ENCODE data around the gene MYRIP.
"Not testable (repeated sequence)": the region's sequence is repeated elsewhere in the genome, so short reads cannot be mapped to it uniquely, and the experiment has no call there.

Gene MYRIP

DNA sequence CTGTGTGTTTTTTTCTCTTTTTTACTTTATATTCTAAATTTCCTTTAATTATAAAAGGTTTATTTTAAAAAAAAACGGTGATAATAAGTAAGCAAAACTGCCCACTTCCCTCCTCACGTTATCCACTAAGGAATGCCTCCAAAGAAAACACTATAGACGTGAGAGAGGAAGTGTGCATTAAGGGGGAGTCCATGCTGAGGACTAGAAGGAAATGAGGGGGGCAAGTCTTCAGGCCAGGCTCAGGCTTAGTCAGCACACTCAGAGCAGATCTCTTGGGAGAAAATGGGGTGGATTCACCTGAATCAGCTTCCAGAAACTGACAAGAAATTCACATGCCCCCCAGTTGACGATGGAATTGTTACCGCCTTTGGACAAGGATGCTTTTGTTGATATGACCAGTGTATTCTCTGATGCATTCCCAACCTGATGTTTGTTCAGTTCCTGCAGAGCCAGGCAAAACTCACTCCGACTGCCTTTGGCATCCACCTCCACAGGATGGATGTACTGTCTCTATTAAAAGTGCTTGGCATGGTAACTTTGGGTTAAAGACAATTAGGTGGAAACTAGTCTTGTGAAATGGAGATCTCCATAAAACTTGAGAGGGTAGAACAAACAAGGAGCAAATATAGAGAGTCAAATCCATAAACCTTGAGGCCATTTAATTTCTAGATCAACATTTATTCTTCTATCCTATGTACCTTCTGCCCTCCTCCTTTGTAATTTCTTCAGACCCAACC, 167.8 kb downstream of the MYRIP start:
- DNase-seq: no peak

DNA sequence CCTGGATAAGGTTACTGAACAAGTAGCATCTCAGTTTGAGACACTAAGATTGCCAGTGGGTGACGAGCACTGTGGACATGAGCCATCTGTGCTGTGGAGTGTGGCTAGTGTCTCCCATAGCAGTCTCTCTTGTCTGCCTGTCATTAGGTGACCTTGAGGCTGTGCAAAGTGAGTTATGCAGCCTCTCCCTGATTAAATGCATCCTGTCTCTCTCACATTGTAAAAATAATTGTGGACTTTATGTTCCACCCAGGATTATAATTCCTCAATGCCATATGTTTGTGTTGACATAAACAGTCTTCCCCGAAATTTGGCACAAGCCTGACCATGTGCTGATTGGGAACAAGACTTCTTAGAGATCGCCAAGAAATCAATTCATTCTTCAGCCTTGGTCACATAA, 168.9 kb downstream of the MYRIP start:
- DNase-seq: no peak

DNA sequence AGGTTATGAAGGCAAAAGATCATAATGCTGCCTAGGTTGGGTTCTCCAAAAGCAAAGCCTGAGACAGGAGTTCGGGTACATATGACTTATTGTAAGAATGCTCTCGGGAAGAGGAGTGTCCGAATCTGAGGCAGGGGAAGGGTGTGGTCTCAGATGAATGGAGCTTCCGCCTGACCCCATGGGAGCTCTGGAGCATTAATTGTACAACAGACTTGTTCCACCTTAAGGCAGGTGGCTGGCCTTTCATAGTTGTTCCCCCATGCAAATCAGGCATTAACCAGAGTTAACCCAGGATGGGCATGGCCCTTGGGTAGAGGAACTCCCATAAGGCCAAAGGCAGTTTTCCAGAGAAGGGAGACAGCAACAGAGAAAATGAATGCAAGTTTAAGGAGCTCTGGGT, 170.6 kb downstream of the MYRIP start:
- DNase-seq: no peak

DNA sequence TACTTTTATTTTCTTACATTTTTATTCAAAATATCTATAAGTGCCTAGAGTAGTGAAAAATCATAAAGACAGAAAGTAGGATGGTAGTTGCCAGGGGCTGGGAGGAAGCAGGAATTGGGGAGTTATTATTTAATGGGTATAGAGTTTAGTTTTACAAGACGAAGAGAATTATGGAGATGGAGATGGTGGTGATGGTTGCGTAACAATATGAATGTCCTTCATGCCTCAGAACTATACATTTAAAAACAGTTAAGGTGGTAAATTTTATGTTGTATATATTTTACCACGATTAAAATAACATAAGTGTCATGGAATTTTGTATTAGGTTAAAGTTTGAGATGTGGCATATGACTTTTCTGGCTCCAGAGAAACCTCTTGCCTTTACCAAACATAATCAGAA, 171.4 kb downstream of the MYRIP start:
- no peak for DNase-seq

DNA sequence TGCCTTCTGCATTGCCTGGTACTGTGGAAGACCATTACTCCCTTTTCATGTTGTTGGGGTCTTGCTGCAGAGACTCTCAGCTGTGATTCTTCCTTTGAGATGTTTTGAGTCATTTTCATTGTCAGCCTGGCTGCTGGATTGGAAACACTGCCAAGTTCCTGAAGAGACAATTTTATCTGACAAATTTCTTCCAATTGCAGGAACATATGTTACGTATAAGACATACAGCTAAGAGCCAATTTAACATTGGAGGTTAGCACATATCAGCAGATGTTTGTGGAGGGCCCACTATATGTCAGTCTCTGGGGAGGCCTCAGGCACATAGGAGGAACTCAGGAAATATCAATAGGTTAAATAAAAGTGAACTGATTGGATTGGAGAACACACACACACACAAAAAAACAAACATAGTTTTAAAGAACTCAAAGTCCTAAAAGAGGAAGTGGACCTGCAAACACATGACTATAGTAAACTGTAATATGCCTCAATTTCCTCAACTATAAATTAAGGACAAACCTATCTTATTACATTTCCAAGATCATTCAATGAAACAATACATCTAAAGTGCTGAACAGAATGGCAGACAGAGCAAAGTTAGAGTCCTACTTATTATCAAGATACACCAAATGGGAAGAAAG, 172.3 kb downstream of the MYRIP start:
- no peak for DNase-seq

DNA sequence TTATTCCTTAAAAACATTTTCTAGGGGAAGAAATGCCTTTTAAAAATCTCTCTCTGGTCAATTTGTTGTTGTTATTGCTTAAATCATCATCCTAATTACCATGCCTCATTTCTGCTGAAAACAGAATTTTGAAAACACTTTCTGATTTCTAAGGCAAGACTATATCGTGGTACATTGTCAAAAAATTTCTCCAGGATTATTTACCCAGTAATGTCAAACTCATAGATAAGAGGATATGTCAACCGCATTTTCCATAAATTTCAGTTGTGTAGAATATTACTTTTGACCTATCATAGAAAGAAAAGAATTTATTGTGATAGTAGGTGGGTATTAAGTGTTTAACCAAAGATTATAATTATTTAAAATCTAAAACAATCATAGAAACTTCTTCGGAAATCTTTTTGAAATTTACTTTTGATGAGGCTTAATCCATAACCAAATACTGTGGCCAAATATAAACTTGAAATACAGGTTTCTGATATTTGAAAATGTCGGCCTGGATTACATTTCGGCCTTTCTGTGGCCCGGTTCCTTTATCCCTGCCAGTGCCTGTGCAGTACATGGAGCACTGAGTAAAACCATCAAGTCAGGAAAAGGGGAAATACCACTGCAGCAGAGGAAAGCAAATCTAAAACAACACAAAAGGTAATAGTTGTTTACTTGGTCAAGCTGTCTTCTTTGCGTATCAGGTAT, 173.4 kb downstream of the MYRIP start:
- DNase-seq: no peak

DNA sequence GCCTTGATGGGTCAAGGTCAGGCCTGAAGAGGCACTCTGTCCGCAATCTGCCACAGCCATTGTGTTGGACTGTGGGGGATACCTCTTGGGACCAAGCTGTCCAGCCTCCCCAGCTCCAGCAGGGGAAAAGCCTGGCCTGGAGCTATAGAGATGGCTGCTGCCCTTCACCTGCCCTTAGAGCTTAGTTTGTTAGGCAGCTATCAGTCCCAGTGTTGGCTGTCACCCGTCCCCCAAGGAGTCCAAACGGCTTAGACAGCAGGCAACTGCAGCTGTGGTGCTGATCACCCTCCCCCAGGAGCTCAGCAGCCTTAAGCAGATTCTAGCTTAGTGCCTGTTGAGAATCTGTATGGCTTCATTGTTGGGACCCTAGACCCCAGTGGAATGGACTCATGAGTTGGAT, 180.3 kb downstream of the MYRIP start:
- DNase-seq: no peak

DNA sequence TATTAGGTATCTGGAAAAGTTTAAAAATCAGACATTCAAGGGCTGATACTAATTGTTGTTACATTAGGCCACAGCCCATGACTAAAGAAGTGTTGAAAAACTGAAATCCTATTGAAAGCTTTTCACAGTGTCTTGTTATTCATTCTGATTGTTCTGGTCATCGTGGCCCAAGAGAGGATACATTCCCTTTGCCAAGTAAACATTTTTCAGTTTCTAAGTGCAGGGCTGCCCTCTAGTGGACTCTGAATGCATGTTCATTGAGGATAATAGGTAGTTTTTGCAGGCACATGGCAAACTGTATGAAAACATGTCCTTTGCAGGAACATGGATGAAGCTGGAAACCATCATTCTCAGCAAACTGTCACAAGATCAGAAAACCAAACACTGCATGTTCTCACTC, 181.1 kb downstream of the MYRIP start:
- no peak for DNase-seq

DNA sequence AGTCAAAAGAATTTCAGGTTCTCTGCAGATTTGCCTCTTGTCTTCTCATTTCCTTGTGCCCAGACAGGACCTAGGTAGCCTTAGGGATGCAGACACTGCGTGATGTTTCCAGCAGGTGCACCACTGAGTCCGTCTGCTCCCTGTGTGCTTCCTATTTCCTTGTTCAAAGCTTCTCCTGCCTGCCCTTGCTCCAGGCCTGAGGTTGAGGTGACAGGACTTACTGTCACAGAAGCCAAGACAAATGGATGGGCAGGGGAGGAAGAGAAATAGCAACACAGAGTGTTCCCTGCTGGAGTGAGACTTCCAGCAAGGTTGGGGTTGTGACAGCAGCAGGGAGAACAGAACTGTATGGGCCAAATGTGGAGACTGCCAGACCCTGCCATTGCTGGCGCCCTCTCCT, 199.4 kb downstream of the MYRIP start:
- DNase-seq: no peak

DNA sequence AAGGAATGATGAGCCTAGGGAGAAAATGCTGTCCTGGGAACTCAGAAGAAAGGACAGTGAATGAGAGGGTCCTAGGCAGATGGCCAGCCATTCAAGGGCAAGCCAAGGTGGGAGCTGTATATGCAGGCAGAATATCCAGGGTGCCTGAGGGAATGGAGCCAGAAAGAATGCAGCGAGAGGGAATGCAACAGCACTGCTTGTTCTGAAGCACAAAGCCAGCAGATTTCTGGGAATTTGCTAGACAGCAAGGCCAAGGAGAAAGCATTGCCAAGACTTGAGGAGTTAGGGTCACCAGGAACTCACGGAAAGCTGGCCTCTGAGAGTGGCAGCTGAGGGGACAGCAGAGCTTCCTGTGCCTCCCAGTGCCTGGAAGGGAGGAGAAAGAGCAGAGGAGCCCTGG, 200.6 kb downstream of the MYRIP start:
- no peak for DNase-seq

DNA sequence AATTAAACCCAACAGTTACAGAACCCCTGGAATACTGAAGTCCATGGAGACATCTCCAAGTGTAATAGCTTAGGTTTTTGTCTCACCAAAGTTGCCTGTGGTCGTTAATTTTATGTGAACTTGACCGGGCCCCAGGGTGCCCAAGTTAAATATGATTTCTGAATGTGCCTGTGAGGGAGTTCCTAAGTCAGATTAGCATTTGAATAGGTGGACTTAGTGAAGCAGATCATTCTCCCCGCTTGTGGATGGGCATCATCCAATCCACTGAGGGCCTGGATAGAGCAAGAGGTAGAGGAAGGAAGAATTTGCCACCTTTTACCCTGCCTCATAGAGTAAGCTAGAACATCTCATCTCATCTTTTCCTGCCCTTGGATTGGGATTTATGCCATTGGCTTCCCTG, 203.0 kb downstream of the MYRIP start:
- no peak for DNase-seq

DNA sequence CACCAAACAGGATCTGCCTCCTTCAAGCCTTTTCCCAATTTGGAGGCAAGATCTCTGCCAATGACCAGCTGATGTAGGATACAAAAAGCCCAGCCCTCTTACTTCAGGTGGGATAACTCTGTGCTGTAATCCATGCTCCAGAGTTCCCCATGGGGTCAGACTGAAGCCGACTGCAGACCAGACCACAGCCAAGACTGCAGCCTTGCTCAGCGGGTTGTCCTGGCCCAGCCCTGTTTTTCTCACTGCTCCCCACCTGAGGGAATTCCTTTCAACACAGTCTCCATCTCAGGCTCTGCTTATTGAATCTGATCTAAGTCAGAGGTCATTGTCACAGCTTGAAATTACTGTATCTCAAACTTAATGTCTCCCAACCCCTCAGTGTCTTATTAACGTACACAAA, 207.0 kb downstream of the MYRIP start:
- DNase-seq: no peak

DNA sequence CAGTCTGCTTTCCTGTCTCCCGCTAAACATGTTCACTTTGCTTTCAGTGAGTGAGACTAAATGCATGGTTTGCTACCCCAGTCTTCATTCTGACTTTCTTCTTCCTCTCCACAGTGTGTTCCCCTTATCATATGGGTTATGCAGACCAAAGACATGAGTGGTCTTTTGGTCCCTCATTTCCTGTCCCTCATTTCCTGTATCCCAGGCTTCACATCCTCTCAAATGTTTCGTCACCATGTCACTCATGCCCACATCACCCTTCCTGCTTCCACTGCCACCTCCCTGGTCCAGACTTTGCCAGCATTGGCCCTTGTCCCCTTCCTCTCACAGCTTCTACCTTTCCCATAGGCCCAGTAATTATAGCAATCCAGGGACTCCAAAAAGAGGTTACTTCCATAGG, 209.0 kb downstream of the MYRIP start:
- no peak for DNase-seq

DNA sequence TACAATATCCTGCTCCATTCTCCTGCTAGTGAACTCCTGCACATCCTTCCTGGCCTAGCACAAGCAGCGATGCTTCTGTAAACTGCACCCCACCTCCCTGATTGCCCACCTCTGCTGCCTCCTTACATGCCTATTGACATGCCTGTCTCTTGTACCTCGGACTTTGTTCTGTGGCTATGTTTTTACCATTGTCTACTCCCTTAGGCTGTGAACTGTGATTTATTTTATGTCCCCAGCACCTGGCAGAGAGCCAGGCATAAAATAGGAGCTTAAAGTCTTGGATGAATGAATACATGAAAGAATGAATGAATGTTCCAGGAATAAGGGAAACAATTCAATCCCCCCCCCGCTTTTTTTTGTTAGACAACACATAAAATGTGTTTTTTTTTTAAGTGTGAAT, 210.0 kb downstream of the MYRIP start:
- no peak for DNase-seq

DNA sequence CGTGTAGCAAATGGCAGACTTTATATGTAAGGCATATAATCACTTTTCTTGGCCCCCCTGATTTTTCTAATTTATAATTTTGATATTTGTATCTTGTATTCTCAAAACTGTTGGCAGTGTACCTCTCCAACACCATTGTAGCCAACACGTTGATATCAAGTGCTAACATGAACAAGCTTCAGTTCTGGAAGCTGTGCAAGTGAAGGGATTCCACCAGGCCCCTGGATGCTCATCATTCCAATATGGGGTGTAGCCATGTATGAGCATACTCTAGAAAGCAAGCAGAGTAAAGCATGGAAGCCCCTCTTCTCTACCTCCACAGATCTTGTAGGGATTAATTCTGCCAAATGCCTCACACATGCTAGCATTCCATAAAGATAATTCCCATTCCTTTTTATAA, 211.3 kb downstream of the MYRIP start:
- DNase-seq: no peak

DNA sequence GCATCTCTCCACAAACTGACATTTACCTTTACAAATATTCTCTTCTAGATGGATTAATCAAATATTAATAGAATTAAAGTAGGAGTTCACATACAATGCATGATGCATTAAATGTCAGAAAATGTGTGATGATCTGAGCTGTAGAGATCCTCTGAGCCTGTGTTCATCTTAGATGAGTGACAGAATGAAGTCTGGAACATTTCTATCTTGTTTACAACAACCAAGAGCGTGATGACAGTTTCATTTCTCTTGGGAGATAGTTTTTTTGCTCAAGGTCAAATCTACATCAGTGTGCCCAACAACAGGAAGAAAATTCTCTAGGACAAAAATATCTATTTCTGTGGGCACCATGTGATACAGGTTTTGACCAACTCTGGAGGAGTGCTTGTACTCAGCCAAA, 211.9 kb downstream of the MYRIP start:
- DNase-seq: no peak

DNA sequence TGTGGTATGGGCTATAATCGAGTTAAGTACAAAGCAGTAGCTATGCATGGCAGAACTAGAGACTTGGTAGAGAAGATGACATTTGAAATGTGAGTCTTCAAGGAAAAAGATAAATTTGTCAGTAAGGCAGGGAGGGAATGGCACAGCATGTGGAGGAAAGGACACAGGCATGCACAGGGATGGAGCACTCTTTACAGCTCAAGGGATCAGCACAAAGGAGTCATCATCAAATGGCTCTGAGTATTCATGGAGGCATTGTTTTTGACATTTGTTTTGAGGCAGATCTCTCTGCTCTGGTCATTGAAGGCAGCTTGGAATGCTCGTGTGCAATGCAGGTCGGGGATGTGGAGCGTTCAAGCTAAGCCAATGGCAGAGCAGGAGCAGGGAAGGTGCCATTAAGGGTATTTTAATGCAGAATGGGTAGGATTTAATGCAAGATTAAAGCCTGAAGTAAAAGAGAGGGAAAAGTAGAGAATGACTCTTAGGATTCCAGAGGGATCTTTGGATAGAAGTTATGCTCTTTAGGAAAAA, 213.0 kb downstream of the MYRIP start:
- DNase-seq: no peak

DNA sequence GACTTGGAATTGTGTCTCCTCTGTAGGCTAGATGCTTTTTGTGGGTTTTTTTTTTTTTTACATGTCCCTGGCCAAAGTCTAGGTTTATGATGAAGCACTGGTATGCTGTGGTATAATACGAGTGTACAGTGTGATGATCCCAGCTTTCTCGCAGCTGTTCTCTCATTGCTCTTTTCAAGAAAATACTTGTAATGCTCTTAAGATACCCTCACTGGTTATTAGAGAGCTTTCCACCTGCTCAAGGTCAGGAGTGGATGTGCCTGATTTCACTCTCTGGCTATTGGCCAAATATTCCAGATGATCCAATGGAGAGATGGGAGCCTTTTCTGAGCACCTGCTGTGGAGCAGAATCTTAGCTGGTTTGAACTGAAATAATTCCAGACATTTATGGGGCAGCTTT, 215.1 kb downstream of the MYRIP start:
- DNase-seq: no peak

DNA sequence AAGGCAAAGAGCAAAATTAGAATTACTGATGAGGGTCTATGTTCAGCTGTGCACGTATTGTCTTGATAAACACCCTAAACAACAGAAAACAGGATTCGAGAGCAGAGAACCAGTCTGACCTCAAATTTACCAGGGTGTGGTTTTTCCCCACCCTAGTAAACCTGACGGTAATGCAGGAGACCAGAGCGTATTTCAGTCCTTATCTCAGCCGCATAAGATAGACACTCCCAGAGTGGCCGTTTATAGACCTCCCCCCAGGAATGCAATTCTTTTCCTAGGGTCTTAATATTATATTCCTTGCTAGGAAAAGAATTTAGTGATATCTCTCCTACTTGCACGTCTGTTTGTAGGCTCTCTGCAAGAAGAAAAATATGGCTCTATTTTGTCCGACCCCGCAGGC, 216.5 kb downstream of the MYRIP start:
- DNase-seq: not testable (repeated sequence)

DNA sequence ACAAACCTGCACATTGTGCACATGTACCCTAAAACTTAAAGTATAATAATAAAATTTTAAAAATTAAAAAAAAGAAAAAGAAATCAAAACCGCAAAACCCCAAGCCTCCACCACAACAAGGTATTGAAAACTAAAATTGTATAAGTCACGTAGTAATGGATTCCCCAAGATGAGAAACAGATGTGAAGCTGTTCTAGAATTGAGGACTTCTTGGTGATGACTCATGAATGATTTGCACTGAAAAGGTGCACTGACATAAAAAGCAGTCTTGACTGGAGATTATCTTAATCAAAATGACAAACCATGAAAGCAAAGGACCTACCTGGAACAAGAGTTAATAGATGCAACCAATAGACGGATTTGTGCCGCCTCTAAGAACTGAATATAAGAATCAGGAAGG, 225.8 kb downstream of the MYRIP start:
- DNase-seq: no peak

DNA sequence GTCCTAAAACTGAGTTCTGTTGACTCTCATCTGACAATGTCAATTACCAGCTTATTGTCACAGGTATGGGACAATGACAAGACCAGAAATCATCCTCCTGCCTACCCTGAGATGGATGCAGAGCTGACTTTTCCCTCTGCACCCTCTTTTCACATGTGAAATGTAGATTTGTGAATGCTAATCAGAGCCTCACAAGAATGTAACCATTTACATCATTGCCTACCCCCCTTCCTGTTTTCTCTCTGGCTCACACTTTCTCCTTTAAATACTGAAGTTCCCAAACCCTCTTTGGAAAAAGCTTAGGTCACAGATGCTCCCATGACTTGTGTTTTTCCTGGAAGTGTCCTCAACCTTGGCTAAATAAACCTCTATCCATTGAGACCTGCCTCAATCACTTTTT, 228.2 kb downstream of the MYRIP start:
- DNase-seq: no peak

DNA sequence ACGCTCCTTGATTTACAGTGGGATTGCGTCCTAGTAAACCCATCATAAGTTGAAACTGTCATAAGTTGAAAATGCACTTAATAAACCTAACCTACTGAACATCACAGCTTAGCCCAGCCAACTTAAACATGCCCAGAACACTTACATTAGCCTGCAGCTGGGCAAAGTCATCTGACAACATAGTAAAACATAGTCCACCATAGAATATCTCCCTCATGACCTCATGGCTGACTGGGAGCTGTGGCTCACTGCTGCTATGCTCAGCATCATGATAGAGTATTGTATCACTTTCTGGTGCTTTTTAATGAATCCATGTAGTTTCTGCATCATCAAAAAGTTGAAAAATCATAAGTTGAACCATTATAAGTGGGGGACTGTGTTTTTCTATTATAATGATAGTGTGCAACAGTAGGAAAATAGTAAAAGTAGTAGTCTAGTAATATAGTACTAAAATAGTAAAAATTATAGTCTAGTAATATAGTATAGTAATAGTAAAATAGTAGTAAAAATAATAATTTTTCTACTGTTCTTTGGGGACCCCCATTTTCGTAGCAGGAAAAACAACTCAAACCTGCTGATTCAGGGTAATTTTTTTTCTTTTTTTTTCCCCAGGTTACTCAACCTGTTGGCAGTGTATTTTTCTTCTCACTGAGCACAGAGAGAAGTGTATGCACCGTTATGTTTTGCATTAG, 233.5 kb downstream of the MYRIP start:
- DNase-seq: no peak

DNA sequence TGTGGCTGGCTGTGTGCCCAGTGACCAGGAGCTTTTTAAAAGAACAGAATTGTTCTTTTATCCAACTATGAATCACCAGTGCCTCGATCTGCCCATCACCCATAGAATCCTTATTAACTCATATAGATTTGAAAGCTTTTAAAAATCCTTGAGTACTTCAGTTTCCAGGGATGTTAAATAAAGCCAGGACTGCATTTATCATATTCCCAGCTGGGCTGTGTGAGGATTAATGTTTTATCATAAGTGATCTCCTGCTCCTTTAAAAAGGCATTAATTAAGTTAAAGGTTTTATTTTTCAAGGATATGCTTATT, 234.0 kb downstream of the MYRIP start:
- no peak for DNase-seq

DNA sequence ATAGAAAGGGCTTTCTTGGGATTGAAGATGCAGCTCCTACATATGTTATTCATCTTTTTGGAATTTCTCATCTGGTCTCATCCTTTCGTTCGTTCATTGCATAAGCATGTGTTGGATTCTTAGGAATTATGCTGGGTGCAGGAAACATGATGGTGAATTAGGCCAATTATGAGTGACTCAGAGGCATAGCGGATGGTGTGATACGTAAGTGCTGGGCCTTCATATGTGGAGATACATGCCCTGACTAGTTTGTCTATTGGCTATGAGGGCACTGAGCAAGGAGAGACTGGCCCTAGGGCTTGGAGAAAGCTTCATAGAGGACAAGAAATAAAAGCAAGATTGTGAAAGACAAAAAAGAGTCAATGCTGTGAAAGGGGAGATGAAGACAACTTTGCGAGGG, 235.1 kb downstream of the MYRIP start:
- DNase-seq: no peak

Data from activated effector memory CD4-positive, alpha-beta T cell treated with anti-CD3 and anti-CD28 coated beads, Interleukin-2, amount 50 U/mL, for 16 hours (primary cell).